Gastrocnemius medialis (tissue), 4 donors: ENCODE data around the gene MNS1. TPM values are rescaled to one million over a fixed set of nuclear protein-coding genes. Genes with fewer than 3 reads are reported as not detected.

ENCODE experiments used
- ATAC-seq, 2 donors: fragments of 150-250 bp; one replicate each; pipeline ENCODE4 v1.9.1; 2016
- DNase-seq, 2 donors: peaks; one replicate each; pipeline ENCODE4 v3.0.0-alpha.2; 2019
- H3K27ac ChIP-seq, 4 donors: fragments of 200-600 bp; sonication (generic); 1 replicate in 1 of 4; 2 replicates in 3 of 4; pipeline ENCODE4 v1.5.1; 2016 to 2018; ENCODE audit warnings: mild to moderate bottlenecking in 2 of 4, moderate library complexity in 1 of 4
- H3K27me3 ChIP-seq, 3 donors: fragments of 200-600 bp; sonication (generic) in 2 of 3; 1 replicate in 1 of 3; 2 replicates in 2 of 3; pipeline versions ENCODE4 v1.5.1 to v1.6.0; 2016 to 2019; ENCODE audit warnings: mild to moderate bottlenecking in 1 of 3, moderate library complexity in 1 of 3
- H3K36me3 ChIP-seq, 2 donors: fragments of 200-600 bp; sonication (generic) in 1 of 2; one replicate each; pipeline ENCODE4 v1.5.1; 2017 to 2018
- H3K4me1 ChIP-seq, 2 donors: fragments of 200-600 bp; sonication (generic) in 1 of 2; one replicate each; pipeline ENCODE4 v1.5.1; 2016 to 2017; ENCODE audit warnings: mild to moderate bottlenecking in 2 of 2
- H3K4me3 ChIP-seq, 4 donors: fragments of 200-600 bp; sonication (generic) in 3 of 4; 1 replicate in 1 of 4; 2 replicates in 3 of 4; pipeline ENCODE4 v1.5.1; 2016 to 2019; ENCODE audit warnings: mild to moderate bottlenecking in 2 of 4
- H3K9me3 ChIP-seq, 3 donors: fragments of 200-600 bp; sonication (generic) in 2 of 3; 1 replicate in 1 of 3; 2 replicates in 2 of 3; pipeline ENCODE4 v1.5.1; 2016 to 2019
- CTCF ChIP-seq, 5 experiments: fragments of 450-650 bp in 3 of 5; fragments of 200-600 bp in 2 of 5; sonication (generic) in 2 of 5; IDR thresholded peaks in 4 of 5; conservative IDR thresholded peaks in 1 of 5; 1 replicate in 4 of 5; 2 replicates in 1 of 5; pipeline ENCODE4 v1.5.1; 2016 to 2019; ENCODE audit warnings: antibody characterized with exemption in 5 of 5, mild to moderate bottlenecking in 3 of 5, moderate library complexity in 3 of 5
- POLR2A ChIP-seq, 2 donors: fragments of 450-650 bp; IDR thresholded peaks; one replicate each; pipeline ENCODE4 v1.6.1; 2017; ENCODE audit warnings: antibody characterized with exemption in 2 of 2, mild to moderate bottlenecking in 2 of 2, moderate library complexity in 2 of 2
- in situ Hi-C, 4 donors: fragments of 200-750 bp; cut with MboI; loops; one replicate each; pipeline versions ENCODE4 v1.15.0 to v1.8.0; 2017; ENCODE audit warnings: low sequenced_read_pairs in 4 of 4
- intact Hi-C: fragments of 100-400 bp; cut with DNase I; formaldehyde crosslinking; loops from one replicate; pipeline ENCODE4 v1.15.1; 2023; ENCODE audit warnings: low total_unique reads
- total RNA-seq, 4 donors: library from RNA; depleted of rRNA; stranded (reverse); fragments of >200 nt; gene quantifications; one replicate each; pipeline versions ENCODE4 v1.1.0 to v1.2.3, GENCODE V29; 2016

Gene MNS1
- total RNA-seq, 4 donors from 2014 or later, result 0.44 to 0.66 (median 0.62) TPM; not detected in 1

- ATAC-seq (no peak), DNase-seq (no peak)
- in situ Hi-C loops (no loop called here), intact Hi-C loops (no loop called here)
- Histone ChIP-seq H3K9me3 (no peaks in the 10 kb centered on the region), H3K4me1 (no peaks in the 10 kb centered on the region), H3K4me3 (no peak overlapping the region), H3K36me3 (no peaks in the 10 kb centered on the region), H3K27me3 (no peaks in the 10 kb centered on the region), H3K27ac (no peak overlapping the region)
- TF ChIP-seq CTCF (IDR thresholded peaks at IDR 0.05 in 4 of 5, conservative IDR thresholded peaks at IDR 0.05 in 1 of 5), result no peak
- TF ChIP-seq POLR2A (IDR thresholded peaks at IDR 0.05), result no peak
These were observed 22.6 kb downstream of the MNS1 start for GRCh38 chr15:56442354-56442753.

GRCh38 chr15:56440214-56440770 lies 24.6 kb downstream of the MNS1 start:
- in situ Hi-C loops (no loop called here), intact Hi-C loops (no loop called here)
- H3K4me3 ChIP-seq, result no peak overlapping the region
- DNase-seq, result no peak
- H3K4me1 ChIP-seq, result no peaks in the 10 kb centered on the region
- H3K27ac ChIP-seq, result no peak overlapping the region
- ATAC-seq, result no peak
- TF ChIP-seq CTCF (IDR thresholded peaks at IDR 0.05 in 4 of 5, conservative IDR thresholded peaks at IDR 0.05 in 1 of 5) (no peak), POLR2A (IDR thresholded peaks at IDR 0.05) (no peak)
- no peaks in the 10 kb centered on the region for H3K36me3 ChIP-seq
- no peaks in the 10 kb centered on the region for H3K27me3 ChIP-seq
- H3K9me3 ChIP-seq, result no peaks in the 10 kb centered on the region

GRCh38 chr15:56432304-56432703 lies 32.6 kb downstream of the MNS1 start:
- TF ChIP-seq POLR2A (IDR thresholded peaks at IDR 0.05) (no peak), CTCF (IDR thresholded peaks at IDR 0.05 in 4 of 5, conservative IDR thresholded peaks at IDR 0.05 in 1 of 5) (no peak)
- in situ Hi-C loops, result no loop called here

GRCh38 chr15:56428821-56429458 lies 36.0 kb downstream of the MNS1 start:
- no peaks in the 10 kb centered on the region for H3K9me3 ChIP-seq
- no peak for TF ChIP-seq POLR2A (IDR thresholded peaks at IDR 0.05)
- TF ChIP-seq CTCF (IDR thresholded peaks at IDR 0.05 in 4 of 5, conservative IDR thresholded peaks at IDR 0.05 in 1 of 5), result peak in 2 of 5 experiments; percentile 28 to 32
- H3K27ac ChIP-seq, result no peak overlapping the region
- in situ Hi-C loops, result no loop called here
- ATAC-seq, result no peak
- no peak overlapping the region for H3K4me3 ChIP-seq
- DNase-seq, result no peak
- intact Hi-C loops, result loop anchor here (2.0 kb wide), 1 partner anchor 182 kb away; no protein-coding TSS in a partner anchor
- H3K36me3 ChIP-seq, result no peaks in the 10 kb centered on the region
- no peaks in the 10 kb centered on the region for H3K4me1 ChIP-seq
- H3K27me3 ChIP-seq, result no peaks in the 10 kb centered on the region

More at GRCh38 chr15:56432304-56432703, 32.6 kb downstream of the MNS1 start:
- intact Hi-C loops, result no loop called here
- Histone ChIP-seq H3K27ac (no peak overlapping the region), H3K4me1 (no peaks in the 10 kb centered on the region), H3K27me3 (no peaks in the 10 kb centered on the region), H3K36me3 (no peaks in the 10 kb centered on the region), H3K4me3 (no peak overlapping the region), H3K9me3 (no peaks in the 10 kb centered on the region)
- ATAC-seq (no peak), DNase-seq (no peak)
